Lower lobe of right lung (tissue), 2 donors: ENCODE results near the gene GAS2L1. TPM values are rescaled to one million over a fixed set of nuclear protein-coding genes. Genes with fewer than 3 reads are reported as not detected.

Experiments used
- ATAC-seq, 2 donors: fragments of 200-7000 bp; cut with Tn5 transposase; one replicate each; pipeline ENCODE4 v1.9.1; 2020 to 2022; ENCODE audit warnings: mild to moderate bottlenecking in 2 of 2, moderate library complexity in 2 of 2
- DNase-seq: peaks from one replicate; pipeline ENCODE4 v3.0.0-alpha.2; 2020
- H3K27ac ChIP-seq: fragments of 200-600 bp; one replicate; pipeline ENCODE4 v1.8.0; 2022
- H3K27me3 ChIP-seq: fragments of 200-600 bp; one replicate; pipeline ENCODE4 v1.8.0; 2022; ENCODE audit warnings: low read depth
- H3K36me3 ChIP-seq: fragments of 200-600 bp; one replicate; pipeline ENCODE4 v1.8.0; 2022; ENCODE audit warnings: mild to moderate bottlenecking
- H3K4me1 ChIP-seq: fragments of 200-600 bp; one replicate; pipeline ENCODE4 v1.8.0; 2022
- H3K4me3 ChIP-seq: fragments of 200-600 bp; one replicate; pipeline ENCODE4 v1.8.0; 2022; ENCODE audit warnings: mild to moderate bottlenecking
- H3K9me3 ChIP-seq: fragments of 200-600 bp; one replicate; pipeline ENCODE4 v1.8.0; 2022
- intact Hi-C: fragments of 100-400 bp; cut with DNase I; formaldehyde crosslinking; loops from one replicate; pipeline ENCODE4 v1.11.0; 2022
- total RNA-seq: library from RNA; stranded (reverse); fragmentation: NEBNext Ultra II Directional; extraction: Animal tissue kit (Norgen Biotek cat#: 25700); gene quantifications from one replicate; pipeline ENCODE4 v1.2.1, GENCODE V29; 2021
- TF ChIP-seq, protein P1 (sequence below): fragments of 200-600 bp; IDR thresholded peaks from one replicate; pipeline ENCODE4 v1.8.0; 2022; ENCODE audit warnings: antibody characterized with exemption, mild to moderate bottlenecking
- donor health status: DM: no; HTN: yes; CAD: no; lungs with severe emphysema.

Gene GAS2L1
- total RNA-seq, 1 donor from 2014 or later = 29.9 TPM

DNA sequence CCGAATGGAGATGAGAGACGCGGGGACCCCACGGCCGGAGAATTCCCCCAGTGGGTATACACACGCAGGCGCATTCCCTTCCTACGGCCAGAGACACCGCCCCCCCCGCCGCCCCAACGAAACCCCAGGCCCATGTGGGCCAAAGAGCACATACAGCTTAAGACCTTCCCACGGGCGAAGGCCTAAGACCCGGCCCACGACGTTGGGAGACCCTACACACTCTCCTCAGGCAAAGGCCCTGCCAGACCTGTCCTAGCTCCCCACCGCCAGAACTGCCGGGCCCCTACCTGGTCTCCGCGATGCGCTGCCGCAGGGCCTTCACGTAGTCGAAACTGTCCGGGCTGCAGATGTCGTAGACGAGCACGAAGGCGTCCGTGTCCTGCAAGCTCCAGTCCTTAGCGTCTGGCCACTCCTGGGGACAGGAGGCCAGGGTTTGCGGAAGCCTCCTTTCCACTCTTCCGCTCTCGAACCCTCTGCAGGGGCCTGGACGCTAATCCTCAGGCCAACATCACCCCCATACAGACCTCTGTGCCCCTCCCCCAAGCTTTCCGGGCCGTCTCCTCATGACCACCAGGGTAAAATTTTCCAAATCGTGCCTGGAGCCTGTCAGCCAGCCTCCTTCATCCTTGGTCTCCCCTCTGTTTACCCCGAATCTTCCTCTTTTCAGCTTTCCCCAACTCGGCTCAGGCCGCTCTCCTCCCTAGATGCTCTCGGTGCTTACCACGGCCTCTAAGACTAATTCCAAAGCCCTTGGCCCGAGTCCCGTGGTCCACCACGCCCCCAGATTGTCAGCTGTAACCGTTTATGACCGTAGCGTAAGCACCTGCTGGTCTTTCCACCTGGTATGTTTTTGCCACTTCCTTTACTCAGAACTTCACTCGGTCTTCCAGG, 7.4 kb downstream of the GAS2L1 start:
- peak; percentile 46 for DNase-seq
- intact Hi-C loops = no loop called here
- Histone ChIP-seq H3K4me3 (no peak overlapping the region), H3K27ac (no peak overlapping the region), H3K4me1 (peaks cover 67% of the 10 kb centered on the region), H3K36me3 (peaks cover 6% of the 10 kb centered on the region), H3K27me3 (peaks cover 38% of the 10 kb centered on the region), H3K9me3 (no peaks in the 10 kb centered on the region)
- no peak for ATAC-seq
- TF ChIP-seq, protein P1, sequence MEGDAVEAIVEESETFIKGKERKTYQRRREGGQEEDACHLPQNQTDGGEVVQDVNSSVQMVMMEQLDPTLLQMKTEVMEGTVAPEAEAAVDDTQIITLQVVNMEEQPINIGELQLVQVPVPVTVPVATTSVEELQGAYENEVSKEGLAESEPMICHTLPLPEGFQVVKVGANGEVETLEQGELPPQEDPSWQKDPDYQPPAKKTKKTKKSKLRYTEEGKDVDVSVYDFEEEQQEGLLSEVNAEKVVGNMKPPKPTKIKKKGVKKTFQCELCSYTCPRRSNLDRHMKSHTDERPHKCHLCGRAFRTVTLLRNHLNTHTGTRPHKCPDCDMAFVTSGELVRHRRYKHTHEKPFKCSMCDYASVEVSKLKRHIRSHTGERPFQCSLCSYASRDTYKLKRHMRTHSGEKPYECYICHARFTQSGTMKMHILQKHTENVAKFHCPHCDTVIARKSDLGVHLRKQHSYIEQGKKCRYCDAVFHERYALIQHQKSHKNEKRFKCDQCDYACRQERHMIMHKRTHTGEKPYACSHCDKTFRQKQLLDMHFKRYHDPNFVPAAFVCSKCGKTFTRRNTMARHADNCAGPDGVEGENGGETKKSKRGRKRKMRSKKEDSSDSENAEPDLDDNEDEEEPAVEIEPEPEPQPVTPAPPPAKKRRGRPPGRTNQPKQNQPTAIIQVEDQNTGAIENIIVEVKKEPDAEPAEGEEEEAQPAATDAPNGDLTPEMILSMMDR = no peak

DNA sequence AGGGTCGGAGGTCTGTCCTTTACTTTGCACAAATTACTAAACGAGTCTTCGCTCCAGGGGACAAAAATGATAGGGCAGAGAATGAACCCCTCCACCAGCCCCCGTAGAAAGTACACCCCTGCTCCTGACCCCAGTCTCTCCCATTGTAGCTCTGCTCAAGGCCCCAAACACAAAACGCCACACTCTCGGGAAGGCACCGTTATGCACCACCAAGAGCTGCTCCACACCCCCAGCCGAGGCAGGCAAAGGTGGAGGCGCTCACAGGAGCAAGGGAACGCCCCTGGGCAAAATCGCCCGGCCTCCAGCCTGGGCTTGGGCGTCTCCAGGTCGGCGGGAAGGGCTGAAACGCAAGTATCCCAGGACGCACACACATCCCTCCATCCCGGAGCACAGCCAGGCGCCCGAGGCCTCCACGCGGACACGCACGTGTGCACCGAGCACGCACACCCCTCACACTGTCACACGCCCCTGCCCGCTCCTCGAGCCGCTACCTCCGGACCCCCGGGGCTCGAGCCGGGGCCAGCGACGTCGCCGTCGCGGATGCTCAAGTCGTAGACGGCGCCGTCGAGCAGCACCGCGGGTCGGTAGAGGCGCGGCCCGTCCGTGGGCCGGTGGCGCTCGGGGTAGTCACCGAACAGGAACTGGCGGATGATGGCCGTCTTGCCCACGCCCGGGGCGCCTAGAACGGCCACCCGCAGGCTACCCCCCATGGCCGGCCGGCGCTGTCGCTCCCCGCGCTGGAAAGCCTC, 8.3 kb downstream of the GAS2L1 start:
- Histone ChIP-seq H3K36me3 (peaks cover 6% of the 10 kb centered on the region), H3K4me1 (peaks cover 58% of the 10 kb centered on the region), H3K9me3 (no peaks in the 10 kb centered on the region), H3K4me3 (peak overlapping the region; percentile 38), H3K27me3 (peaks cover 38% of the 10 kb centered on the region), H3K27ac (no peak overlapping the region)
- TF ChIP-seq, protein P1 = no peak
- no peak for ATAC-seq
- intact Hi-C loops = no loop called here
- peak; percentile 47 for DNase-seq

DNA sequence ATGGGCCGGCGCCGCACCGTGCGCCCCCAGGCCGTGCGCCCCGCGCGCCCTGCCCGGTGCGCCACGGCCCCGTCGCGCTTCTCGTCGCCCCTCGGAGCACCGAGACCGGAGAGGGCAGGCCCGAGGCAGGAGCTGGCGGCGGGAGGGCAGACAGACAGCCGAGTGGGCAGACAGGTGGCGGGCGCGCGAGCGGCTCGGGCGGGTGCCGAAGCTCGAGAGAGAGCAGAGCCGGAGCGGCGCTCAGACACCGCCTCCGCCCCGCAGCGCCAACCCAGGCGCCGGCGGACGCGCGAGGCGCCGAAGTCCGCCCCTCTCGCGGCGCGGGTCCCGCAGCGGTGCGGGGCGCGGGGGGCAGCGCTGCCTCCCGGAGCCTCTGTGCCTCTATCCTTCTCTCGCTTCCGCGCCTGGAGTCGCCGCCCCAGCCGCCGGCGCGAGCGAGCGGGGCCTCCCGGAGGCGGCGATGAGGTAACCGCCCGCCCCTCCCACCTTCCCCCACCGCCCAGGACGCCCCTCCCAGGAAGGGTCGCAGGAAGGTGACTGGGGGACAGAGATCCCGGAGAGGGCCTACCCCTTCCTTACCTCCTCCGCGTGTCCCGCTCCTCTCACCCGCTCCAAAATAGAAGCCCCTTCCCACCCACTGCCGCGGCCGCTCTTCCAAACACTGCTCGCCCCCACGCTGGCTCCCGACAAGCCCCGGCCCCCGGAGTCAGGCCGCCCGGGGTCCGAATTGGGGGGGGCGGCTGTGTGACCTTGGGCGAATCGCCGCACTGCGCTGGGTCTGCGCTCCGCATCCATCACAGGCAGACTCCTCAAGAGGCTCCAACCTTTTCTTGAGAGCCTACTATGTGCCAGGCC, 9.1 kb downstream of the GAS2L1 start, which contains the start of gene RASL10A:
Gene RASL10A (minus strand): TSS at position 412 of the 855 bp plus-strand sequence. CDS start 451 bp downstream, outside the sequence.
- intact Hi-C loops = no loop called here
- DNase-seq = peak; percentile 45
- peaks cover 38% of the 10 kb centered on the region for H3K27me3 ChIP-seq
- TF ChIP-seq, protein P1 = no peak
- H3K27ac ChIP-seq = no peak within 1 kb of the TSS
- H3K4me3 ChIP-seq = peak within 1 kb of the TSS; percentile 38
- ATAC-seq = no peak
- peaks cover 50% of the 10 kb centered on the region for H3K4me1 ChIP-seq
- H3K9me3 ChIP-seq = no peaks in the 10 kb centered on the region
- peaks cover 6% of the 10 kb centered on the region for H3K36me3 ChIP-seq

DNA sequence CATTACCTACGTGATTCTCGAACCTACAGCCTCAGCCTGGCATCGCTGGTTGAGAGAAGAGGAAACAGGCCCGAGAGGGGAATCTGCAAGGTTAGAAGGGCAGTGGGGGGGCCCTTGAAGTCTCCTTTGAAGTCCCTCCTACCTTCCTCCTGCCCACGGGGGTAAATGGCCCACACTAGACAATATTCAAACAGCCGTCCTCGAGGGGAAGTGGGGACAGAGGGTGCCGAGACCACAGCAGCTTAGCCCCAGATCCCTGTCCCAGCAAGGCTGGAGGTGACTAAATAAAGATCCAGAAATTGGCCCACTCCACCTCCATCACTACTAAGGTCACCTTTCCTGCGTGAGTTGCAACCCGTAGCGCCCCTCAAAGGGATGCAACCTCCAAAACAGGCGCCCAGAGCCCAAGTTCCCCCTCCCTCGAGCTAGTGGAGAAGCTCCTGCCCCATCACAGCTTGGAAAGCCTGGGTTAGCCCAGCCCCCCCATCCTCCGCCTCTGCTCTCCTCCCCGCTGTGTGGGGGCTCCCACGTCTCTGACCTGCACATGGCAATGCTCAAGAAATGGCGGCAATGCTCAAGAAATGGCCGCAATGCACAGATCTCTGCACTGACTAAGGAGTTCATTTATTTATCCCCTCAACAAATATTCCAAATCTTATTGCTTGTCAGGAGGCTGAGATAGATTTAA, 9.8 kb downstream of the GAS2L1 start:
- DNase-seq (peak; percentile 28), ATAC-seq (no peak)
- H3K4me3 ChIP-seq = no peak overlapping the region
- peaks cover 43% of the 10 kb centered on the region for H3K4me1 ChIP-seq
- TF ChIP-seq, protein P1 = no peak
- intact Hi-C loops = no loop called here
- H3K36me3 ChIP-seq = peaks cover 6% of the 10 kb centered on the region
- H3K27me3 ChIP-seq = peaks cover 38% of the 10 kb centered on the region
- no peak overlapping the region for H3K27ac ChIP-seq
- H3K9me3 ChIP-seq = no peaks in the 10 kb centered on the region
